Measurements from ENCODE around the gene NALCN.

GRCh38 chr13:101384929-101385328, 31.4 kb downstream of the NALCN start:
- no peak for TF ChIP-seq CTCF (IDR thresholded peaks at IDR 0.05)
- no peak for TF ChIP-seq POLR2A (IDR thresholded peaks at IDR 0.05)

All from lower leg skin (tissue), 3 donors.